Epithelial cell of prostate (primary cell): ENCODE results near the gene OR9A2.

ENCODE experiments used
- DNase-seq: peaks from one replicate; pipeline ENCODE4 v3.0.0-alpha.2; 2011; ENCODE audit warnings: low read depth, low spot score
- H3K27ac ChIP-seq: fragments of 450-650 bp; 2 replicates; pipeline ENCODE4 v1.5.1; 2017; ENCODE audit warnings: mild to moderate bottlenecking

The OR9A2 gene

GRCh38 chr7:143025371-143025770 lies 1.6 kb downstream of the OR9A2 start:
- no peak overlapping the region for H3K27ac ChIP-seq
- no peak for DNase-seq

GRCh38 chr7:143023047-143023446 lies 3.9 kb downstream of the OR9A2 start:
- DNase-seq: no peak

GRCh38 chr7:143018931-143019330 lies 8.0 kb downstream of the OR9A2 start:
- H3K27ac ChIP-seq: no peak overlapping the region
- no peak for DNase-seq

More at GRCh38 chr7:143023047-143023446, 3.9 kb downstream of the OR9A2 start:
- no peak overlapping the region for H3K27ac ChIP-seq

GRCh38 chr7:143016996-143017395 lies 9.9 kb downstream of the OR9A2 start:
- H3K27ac ChIP-seq: no peak overlapping the region
- DNase-seq: no peak

- no peak overlapping the region for H3K27ac ChIP-seq
- DNase-seq: no peak
These were observed 10.9 kb downstream of the OR9A2 start for GRCh38 chr7:143015926-143016490.

DNA sequence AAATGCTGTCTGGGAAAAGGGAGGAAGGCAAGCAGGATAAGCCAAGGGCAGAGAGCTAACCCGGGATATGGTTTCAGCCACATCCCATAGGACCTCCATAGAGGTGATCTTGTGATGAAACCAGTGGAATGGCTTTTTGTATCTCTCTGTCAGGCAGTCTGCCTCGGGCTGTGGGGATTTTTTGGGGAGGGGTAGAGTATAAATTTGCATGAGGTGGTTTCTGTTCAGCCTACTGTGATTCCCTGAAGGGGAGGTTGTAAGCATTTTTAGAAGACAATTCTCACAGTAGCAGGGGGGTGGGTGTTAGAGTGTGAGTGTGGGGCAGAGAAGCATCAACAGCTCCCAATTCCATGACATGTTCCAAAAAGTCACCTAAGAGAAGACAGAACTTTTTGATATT lies 11.8 kb downstream of the OR9A2 start:
- H3K27ac ChIP-seq: no peak overlapping the region
- no peak for DNase-seq

GRCh38 chr7:143013893-143014292 lies 13.0 kb downstream of the OR9A2 start:
- H3K27ac ChIP-seq: no peak overlapping the region
- no peak for DNase-seq

DNA sequence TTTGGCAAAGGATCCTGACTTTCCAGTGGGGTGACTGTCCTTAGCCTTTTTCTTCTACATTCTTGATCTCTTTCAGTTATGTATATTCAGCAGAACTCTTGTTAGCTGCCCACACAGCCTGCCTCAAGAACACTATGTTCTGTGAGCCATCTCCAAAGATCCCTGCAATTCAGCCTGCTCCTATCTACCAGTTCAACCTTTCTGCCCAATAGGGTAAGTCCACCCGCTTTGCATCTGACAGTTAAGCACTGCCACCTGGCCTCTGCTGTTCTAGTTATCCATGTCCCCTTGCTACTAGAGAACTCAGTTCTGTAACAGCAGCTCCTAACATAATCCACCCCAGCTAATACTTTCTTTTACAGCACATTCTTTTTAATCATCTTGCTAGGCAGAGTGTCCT lies 13.5 kb downstream of the OR9A2 start:
- H3K27ac ChIP-seq: no peak overlapping the region
- DNase-seq: no peak

GRCh38 chr7:143012409-143012808 lies 14.5 kb downstream of the OR9A2 start:
- DNase-seq: no peak
- H3K27ac ChIP-seq: no peak overlapping the region

- H3K27ac ChIP-seq: no peak overlapping the region
- no peak for DNase-seq
These were observed 14.9 kb downstream of the OR9A2 start for GRCh38 chr7:143012001-143012400.

- no peak overlapping the region for H3K27ac ChIP-seq
- no peak for DNase-seq
These were observed 18.7 kb downstream of the OR9A2 start for GRCh38 chr7:143008007-143008901.

GRCh38 chr7:143005632-143006260 lies 21.2 kb downstream of the OR9A2 start:
- DNase-seq: no peak
- H3K27ac ChIP-seq: no peak overlapping the region

DNA sequence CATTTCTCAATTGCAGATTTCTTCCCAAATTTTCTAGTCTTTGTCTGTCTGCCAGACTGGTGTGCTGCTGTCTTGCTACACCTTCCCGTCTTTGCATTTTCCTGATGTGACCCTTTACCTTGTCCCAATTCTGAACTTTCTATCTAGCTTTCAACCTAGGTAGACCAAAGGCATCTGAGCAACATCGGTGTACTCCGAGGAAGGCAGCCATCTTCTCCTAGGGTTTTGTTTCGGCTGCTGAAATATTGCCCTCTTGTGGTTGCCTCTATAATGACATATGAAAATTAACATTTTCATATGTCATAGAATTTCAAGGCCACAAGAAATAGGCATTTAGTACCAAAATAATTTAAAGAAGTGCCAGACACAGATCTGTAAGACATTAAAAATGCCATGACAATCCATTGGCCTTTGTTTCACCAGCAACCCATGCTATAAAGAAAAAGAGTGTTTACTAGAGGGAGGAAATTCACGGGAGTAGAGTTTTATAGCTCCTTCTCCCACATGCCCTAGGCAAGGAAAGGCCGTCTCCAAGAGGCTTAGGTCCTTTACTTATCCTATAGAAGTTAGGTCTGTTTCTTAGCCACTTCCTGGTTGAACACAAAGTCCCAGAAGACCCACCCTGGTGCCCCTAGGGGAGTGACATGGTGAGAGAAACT lies 23.4 kb downstream of the OR9A2 start:
- H3K27ac ChIP-seq: no peak overlapping the region
- DNase-seq: no peak

GRCh38 chr7:143002898-143003297 lies 24.0 kb downstream of the OR9A2 start:
- no peak for DNase-seq
- no peak overlapping the region for H3K27ac ChIP-seq

DNA sequence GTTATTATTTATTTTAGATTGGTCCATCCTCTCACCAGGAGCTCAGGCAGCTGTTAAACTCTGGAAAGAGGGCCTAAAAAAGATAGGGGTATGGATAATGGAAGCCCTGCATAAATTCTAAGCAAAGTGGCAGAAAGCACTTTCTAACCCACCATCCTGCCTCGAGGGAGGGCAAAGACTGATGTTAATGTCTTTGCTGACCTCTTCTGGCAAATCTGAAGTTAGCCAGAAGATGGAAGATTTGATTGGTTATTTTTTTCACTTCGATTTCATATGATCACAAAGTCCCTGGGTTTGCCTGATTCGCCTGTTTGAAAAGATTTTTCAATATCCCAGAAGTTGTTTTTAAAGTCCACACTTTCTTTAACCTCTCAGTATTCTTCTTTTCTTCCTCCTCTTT lies 24.8 kb downstream of the OR9A2 start:
- no peak overlapping the region for H3K27ac ChIP-seq
- no peak for DNase-seq

DNA sequence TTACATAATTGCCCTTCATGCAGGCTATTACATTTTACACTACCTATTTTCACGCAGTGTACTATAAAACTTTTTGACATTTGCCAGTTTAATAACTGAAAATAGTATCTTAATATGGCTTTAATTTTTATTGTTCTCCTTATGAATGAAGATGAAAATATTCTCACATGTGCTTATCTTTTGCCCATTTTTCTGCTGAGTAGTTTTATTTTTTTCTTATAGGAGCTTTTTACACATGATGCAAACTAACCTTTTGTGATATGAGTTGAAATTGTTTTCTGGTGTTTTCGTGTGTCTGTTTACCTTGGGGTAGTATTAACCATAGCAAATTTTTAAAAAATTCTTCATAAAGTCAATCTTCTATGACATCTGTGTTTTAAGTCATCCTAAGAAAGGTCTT lies 26.3 kb downstream of the OR9A2 start:
- H3K27ac ChIP-seq: no peak overlapping the region
- DNase-seq: no peak

- no peak for DNase-seq
- H3K27ac ChIP-seq: no peak overlapping the region
These were observed 27.1 kb downstream of the OR9A2 start for GRCh38 chr7:142999793-143000192.

GRCh38 chr7:142998966-142999365 lies 28.0 kb downstream of the OR9A2 start:
- no peak for DNase-seq
- no peak overlapping the region for H3K27ac ChIP-seq

- no peak for DNase-seq
- no peak overlapping the region for H3K27ac ChIP-seq
These were observed 29.4 kb downstream of the OR9A2 start for GRCh38 chr7:142997456-142997989.

DNA sequence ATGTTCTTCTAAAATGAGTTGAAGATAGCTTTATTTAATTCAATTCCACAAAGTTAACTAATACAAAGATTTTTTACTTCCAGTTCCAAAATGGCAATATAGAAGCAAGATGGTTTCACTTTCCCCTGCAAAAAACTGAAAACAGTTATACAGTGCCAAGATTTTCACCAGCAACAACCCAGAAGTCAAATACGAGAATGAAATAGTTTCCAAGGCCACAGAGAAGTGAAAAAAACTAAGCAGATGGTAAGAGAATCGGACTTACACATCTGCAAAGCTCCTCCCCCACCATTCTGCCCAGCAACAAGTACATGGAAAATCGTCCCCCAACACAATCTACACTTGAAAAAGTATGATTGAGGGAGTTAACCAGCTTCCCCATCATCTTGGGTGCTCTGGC lies 34.5 kb downstream of the OR9A2 start:
- no peak overlapping the region for H3K27ac ChIP-seq
- no peak for DNase-seq

DNA sequence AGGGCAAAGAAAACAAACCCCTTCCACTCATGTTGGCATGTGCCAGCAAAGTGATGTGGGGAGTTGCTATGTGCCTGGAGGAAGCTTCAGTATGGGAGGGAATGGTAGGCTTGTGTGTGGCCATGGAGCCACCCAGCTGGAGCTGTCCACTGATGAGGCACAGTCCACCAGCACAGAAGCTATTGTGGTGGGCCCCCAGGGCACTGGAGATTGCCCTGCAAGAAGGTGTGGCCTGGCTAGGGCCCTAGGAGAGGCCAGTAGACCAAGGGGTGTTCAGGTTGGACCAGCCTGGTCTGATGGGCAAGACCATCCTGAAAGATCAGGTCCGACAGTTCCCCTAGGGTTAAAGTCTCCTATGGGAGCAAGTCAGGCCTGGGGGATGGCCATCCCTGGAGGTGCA lies 42.6 kb downstream of the OR9A2 start:
- DNase-seq: no peak

More for the DNA sequence above, 42.6 kb downstream of the OR9A2 start:
- no peak overlapping the region for H3K27ac ChIP-seq
